HG03108 (cell line): ENCODE results near the gene CLIP2.
"Not testable (repeated sequence)": the region's sequence is repeated elsewhere in the genome, so short reads cannot be mapped to it uniquely, and the experiment has no call there.

Experiments
- ATAC-seq: cut with Tn5 transposase; IDR thresholded peaks from one replicate; pipeline ENCODE4 v1.9.1; 2021; ENCODE audit warnings: moderate library complexity; ENCODE audit not compliant: unreplicated experiment

The CLIP2 gene

DNA sequence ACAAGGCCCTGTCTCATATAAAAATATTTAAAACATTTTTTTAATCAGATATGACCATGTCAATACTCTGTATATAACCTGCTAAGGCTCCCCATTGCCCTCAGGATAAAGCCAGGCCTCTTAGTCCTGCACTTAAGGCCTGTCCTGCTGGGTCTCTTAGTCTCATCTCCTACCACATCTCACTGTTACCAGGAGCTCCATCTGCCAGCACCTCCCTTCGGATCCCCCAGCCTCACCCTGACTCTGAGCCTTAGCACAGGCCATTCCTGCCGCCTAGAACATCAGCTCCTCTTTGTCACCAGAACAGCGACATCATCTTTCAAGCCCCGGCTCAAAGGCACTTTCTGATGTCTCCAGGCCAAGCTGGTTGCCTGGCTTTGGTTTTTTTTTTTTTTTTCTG lies 138.8 kb downstream of the CLIP2 start:
- no peak for ATAC-seq

DNA sequence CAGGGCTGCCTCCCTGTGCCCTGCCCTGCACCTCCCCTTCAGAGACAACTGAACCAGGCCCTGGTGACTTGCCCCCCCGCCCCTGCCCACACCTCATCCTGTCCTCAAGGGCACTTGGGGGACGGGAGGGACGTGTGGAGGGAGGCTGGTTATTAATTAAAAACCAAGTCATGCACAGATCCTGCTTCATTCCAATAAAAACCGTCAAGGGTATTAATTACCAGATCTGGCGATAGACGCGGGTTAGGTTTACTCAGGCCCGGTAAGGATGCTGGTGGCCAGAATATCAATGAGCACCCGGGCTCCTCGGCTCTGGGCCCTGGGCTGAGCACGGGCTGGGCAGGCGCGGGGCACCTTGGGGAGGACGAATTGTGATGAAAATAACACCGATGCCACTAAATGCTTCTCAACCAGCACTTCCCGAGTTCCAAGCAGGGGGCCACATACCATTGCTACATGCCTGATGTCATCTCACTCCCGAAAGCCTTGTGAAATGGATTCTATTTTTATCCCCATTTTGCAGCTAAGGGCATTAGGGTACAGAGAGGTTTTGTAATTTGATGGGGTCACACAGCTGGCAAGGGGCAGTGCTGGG lies 140.0 kb downstream of the CLIP2 start:
- ATAC-seq, result no peak

DNA sequence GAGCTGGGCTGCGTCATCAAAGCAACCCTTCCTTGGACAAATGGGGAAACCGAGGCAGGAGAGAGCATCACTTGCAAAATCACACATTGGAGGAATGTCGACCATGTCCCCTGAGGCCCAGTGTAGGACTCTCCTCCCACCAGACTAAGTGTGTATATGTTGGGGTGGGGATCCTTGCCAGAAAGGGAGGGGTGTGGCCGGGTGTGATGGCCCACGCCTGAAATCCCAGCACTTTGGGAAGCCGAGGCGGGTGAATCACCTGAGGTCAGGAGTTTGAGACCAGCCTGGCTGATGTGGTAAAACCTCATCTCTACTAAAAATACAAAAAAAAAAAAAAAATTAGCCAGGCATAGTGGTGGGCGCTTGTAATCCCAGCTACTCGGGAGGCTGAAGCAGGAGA lies 141.2 kb downstream of the CLIP2 start:
- ATAC-seq, result not testable (repeated sequence)

DNA sequence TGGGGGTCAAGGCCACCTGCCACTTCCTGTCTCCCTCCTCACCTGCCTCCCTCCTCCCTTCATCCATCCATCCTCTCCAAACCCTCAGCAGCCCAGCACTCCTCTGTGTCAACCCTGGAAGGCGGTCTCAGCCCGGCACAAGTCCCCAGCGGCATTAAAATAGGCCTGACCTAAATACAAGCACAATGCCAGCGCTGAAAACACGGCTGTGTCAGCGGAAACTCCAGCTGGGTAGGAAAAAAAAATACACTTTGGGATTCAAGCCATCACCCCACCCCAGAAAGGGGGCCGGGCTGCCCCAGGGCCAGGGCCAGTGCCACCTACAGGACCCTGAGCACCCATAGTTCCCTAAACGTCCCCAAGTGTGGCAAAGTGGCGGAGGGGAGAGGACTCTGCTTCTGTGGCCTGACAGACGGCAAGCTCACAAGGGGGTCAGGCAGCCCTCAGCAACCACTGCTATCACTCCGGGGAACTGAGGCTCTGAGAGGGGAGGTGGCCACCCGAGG lies 141.8 kb downstream of the CLIP2 start:
- no peak for ATAC-seq

DNA sequence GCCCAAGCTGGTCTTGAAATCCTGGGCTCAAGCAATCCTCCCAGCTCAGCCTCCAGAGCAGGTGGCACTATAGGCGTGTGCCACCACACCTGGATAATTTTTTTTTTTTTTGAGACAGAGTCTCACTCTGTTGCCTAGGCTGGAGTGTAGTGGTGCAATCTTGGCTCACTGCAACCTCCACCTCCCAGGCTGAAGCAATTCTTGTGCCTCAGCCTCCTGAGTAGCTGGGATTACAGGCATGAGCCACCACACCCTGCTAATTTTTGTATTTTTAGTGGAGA lies 148.0 kb downstream of the CLIP2 start:
- not testable (repeated sequence) for ATAC-seq

DNA sequence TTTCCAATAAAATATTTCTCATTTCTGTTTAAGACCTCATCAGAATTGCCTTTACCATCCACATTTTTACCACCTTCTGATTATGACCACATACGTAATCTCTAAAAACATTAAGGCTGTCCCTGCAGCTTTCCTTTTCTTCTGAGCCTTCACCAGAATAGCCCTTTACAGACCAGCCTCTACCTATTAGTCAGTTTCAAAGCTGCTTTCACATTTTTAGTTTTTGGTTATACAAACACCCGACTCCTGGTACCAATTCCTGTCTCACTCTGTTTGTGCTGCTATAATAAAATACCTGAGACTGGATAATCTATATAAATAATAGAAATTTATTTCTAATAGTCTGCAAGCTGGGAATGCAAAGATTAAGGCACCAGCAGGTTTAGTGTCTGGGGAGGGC lies 149.1 kb downstream of the CLIP2 start:
- no peak for ATAC-seq

DNA sequence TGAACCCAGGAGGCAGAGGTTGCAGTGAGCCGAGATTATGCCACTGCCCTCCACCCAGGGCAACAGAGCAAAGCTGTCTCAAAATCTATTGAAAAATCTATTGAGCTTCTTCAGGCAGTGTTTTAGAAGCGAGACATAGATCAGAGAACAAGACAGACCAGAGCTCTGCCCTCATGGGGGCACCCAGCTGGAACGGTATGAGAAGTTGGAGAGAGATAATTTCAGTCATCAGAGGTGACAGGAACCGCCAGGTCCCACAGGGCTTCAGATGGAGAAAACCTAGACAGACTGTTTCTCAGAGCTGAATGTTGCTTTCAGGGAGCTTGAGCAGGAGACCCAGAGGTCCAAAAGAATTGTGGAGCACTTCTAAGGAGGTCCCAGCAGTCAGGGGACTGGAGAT lies 150.3 kb downstream of the CLIP2 start:
- no peak for ATAC-seq

DNA sequence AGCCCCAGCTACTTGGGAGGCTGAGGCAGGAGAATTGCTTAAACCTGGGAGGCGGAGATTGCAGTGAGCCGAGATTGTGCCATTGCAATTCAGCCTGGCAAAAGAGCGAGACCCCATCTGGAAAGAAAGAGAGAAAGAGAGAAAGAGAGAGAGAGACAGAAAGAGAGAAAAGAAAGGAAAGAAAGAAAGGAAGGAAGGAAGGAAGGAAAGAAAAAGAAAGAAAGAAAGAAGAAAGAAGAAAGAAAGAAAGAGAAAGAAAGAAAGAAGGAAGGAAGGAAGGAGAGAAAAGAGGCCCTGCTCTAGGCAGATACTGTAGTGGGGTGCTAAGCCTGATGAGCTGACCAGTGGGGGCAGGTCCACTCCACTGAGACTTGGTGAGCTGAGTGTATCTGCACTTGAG lies 150.9 kb downstream of the CLIP2 start:
- not testable (repeated sequence) for ATAC-seq

DNA sequence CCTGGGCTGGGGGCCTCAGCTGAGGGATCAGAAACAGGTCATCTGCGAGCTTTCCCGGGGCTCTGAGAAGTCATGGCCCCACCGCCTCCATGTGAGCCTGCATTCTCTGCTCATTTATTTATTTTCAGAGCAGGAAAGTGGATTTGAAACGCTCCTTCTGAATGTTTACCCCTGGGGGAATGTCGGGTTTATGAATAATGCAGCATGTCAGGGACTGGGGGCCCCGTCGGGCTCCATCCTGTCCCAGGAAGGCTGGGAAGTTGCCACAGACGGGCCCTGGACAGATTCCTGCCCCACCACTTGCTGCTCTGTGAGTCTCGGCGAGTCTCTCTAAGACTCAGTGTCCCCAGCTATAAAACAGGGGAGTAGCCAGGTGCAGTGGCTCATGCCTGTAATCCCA lies 152.6 kb downstream of the CLIP2 start:
- ATAC-seq, result no peak

DNA sequence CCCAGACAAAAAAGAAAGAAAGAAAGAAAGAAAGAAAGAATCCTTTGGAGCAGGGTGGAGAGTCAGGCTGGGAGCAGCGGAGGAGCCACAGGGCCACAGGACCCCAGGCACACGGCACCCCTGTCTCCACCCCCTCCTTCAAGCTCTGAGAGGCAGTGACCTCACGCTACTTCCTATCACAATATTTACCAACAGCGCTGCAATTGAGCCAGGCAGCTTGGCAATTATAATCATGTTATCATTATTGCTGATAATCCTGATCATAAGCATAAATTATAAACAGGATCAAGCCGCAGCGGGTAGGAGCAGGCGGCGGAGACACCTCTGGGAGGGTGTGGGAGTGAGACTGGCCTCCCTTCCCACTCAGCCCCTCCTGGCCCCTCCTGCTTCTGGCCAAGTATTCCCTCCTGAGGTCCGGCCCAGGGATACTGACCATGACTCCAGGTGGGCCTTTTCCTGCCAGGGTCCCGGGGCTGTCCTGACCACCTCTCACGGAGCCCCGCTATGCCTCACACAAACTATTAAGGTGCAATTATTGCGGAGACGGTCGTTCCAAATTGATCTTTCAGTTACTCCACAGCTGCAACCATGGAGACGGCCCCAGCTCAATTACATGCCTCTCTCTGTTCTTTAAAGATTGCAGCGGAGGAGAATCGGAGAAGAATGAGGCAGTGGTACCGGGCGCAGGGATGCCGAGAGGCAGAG lies 154.5 kb downstream of the CLIP2 start:
- ATAC-seq, result no peak

DNA sequence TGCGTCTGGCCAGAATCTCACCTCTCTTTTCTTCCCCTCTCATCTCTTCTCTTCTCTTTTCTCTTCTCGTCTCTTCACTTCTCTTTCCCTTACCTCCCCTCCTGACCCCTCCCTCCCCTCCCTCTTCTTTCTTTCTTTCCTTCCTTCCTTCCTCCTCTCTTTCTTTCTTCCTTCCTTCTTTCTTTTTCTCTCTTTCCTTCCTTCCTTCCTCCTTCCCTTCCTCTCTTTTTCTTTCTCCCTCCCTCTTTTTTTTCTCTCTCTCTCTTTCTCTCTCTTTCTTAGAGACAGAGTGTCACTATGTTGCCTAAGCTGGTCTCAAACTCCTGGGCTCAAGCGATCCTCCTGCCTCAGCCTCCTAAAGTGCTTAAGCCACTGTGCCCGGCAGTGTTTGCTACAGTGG lies 159.9 kb downstream of the CLIP2 start:
- no peak for ATAC-seq

DNA sequence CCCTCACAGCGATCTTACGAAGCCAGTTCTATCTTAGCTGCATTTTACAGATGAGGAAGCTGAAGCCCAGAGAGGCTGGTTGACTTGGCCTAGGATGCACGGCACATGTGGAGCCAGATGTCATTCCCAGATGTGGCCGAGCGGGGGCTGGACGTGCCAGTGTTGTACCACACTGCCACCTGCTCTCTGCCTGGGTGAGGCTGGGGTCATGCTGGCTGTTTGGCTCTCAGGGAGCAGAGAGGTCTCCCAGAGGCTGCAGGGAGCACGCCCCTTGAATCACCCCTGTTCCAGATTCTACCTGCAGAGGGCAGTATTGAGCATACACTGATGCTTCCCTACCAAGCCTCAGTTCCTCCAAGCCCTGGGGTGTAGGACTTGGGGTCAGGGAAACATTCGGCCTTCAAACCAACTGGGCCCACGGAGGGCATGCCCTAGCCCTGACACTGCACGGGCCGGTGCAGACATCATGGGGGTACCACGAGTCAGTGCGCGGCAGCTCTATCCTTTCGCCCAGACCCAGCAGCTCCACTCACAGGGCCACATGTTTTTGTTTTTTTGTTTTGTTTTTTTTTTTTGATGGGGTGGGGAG lies 160.7 kb downstream of the CLIP2 start:
- ATAC-seq, result no peak

DNA sequence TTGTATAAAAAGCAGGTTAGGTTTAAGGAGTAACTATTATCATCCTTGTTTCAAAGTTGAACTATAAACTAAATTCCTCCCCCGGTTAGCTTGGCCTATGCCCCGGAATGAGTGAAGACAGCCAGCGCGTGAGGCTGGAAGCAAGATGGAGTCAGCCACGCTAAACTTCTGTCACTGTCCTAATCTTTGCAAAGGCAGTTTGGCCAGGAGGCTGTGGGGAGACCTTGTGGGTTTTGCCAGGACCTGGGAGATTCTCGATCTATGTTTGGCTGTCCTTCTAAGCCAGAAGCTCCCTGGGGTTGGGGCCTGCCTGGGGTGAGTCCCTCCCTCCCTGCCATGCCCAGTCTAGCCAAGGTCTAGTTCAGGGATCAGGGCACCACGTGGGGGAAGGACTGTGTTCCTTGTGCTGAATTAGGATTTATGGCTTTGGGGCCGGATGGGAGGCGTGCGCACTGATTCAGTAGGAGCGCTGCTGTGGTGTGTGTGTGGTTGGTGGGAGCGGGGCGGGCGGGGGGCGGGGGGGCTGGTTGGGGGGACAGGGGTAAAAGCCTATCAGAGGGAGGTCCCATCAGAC lies 163.6 kb downstream of the CLIP2 start:
- no peak for ATAC-seq

DNA sequence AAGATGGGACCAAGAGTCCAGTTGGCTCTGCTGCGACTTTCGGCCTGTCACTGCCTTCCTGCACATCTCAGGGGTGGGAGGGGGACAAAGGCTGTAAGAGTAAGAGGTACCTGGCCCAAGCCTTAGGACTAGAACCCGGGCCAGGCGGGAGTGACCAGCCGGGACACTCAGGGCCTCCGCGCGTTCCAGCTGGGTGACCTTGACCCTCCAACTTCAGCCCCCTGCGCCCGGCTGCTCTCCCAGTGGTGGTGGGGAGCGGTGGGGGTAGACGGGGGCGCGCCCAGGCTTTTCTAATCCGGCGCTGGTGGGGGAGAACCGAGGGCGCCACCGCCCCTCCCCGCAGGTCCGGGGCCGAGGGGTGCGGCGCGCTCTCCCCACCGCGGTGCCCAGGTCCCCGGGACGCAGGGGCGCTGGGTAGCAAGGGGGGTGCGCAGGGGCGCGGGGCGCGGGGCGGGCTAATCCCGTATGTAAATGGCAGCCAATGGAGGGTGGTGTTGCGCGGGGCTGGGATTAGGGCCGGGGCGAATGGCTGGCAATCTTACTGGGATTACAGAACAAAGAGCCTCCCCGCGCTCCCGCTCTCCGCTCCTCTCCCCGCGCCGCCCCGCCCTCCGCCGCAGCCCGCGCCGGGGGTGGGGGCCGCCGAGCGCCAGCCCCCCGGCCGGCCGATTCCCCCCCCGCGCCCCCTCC lies 164.3 kb downstream of the CLIP2 start, which contains the start of gene GTF2IRD1:
Gene GTF2IRD1, plus strand, starts transcription at position 585 of the 690 bp plus-strand sequence. CDS start 54,175 bp downstream, outside the sequence.
- peak; percentile 45 for ATAC-seq

DNA sequence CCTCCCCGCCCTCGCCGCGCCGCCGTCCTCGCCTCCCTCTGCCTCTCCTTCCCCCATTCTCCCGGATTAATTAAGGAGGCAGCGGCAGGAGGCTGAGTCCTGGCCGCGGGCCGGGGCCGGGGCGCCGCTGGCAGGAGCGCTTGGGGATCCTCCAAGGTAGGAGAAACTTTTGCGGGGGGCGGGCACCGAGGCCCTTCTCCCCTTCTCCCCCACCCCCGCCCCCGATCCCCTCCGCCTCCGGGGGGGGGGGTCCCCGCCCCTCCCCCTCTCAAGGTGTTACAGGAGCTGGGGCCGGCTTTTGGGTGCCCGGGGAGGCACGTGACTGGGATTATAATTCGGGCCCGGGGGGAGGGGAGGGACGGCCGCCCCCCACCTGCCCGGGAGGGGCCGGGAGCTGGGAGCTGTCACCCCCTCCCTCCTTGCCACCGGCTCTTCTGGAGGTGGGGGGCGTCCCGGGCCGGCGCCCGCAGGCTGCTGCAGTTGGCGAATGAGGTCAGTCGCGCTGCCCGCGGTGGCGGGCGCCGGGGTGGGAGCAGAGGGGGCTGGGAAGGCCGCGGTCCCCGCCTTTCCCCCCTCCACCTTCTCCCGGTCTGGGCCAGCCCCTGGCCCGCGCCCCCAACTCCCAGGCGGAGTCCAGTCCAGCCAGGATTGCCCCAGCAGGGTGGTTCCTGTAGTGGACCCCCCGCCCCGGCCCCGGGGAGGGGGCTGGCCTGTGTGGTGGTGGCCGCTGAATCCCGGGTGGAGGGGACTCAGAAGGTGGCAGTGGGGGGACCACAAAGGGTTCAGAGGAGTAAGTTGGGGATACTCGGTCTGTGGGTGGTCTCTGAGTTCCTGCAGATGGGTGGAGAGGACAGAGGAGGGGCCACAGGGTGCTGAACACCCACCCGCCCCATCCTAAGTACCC lies 165.1 kb downstream of the CLIP2 start:
- no peak for ATAC-seq

DNA sequence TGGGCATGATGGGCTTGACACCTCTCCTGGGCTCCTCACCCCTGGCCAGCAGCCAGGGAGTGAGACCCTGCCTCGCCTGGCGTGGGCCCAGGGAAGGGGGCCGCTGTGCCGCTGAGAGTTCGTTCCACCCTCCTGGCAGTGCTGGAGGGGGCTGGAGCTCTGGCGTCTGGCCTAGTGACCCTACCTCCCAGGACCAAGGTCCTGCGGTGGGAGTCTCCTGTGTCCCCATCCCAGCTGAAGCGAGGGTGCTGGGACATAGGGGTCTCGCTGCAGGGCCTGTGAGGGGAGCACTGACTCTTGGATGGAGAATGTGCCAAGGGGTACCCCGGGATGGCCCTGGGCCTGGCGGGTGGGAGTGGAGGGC lies 165.7 kb downstream of the CLIP2 start:
- no peak for ATAC-seq

DNA sequence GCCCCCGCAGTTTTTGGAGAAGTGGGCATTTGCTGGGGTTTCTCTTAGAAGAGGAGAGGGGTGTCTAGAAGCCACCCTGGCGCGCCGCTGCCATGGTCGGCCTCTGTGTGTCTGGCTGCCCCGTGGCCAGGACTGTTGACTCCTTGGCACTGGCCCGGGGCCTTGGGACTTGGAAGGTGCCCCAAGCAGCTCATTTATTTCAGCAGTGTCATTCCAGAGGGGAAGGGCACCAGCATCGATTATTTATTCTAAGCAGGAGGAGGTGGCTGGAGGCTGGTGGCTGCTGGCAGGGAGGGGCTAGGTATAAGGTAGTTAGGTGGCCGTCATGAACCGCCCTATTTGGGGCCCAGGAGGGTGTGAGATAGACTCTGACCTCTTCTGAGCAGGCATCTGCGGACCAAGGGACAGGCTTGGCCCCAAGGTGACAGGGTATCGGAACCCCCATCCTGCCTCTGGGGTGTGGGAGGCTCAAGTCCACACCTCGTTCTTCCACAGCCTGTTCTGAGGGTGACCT lies 166.1 kb downstream of the CLIP2 start:
- no peak for ATAC-seq
